K562 (cell line): ENCODE measurements around the gene RGL2. TPM values are rescaled to one million over a fixed set of nuclear protein-coding genes. Genes with fewer than 3 reads are reported as not detected.

ENCODE experiments used
- ARID3B ChIP-seq: fragments of 250-450 bp; sonication (Bioruptor Pico); IDR thresholded peaks from 2 replicates; pipeline ENCODE4 v1.4.0; 2020; ENCODE audit warnings: borderline replicate concordance
- ATF4 ChIP-seq: fragments of 450-650 bp; formaldehyde crosslinking; IDR thresholded peaks from 2 replicates; pipeline ENCODE4 v1.4.0; 2022; ENCODE audit warnings: mild to moderate bottlenecking, moderate library complexity
- CEBPB ChIP-seq: fragments of 450-650 bp; IDR thresholded peaks from 2 replicates; pipeline ENCODE4 v1.6.1; 2016; ENCODE audit warnings: missing genetic modification characterization, missing compliant biosample characterization
- KDM2B ChIP-seq: fragments of 250-450 bp; sonication (Bioruptor Pico); IDR thresholded peaks from 2 replicates; pipeline ENCODE4 v1.8.0; 2021; ENCODE audit warnings: mild to moderate bottlenecking, moderate library complexity
- MBD2 ChIP-seq: sonication (generic); IDR thresholded peaks from 2 replicates; pipeline ENCODE4 v1.6.1; 2016; ENCODE audit warnings: low read depth, borderline replicate concordance
- NCOA4 ChIP-seq: fragments of 450-650 bp; IDR thresholded peaks from 2 replicates; pipeline ENCODE4 v1.6.1; 2018; ENCODE audit warnings: mild to moderate bottlenecking; ENCODE audit not compliant: partially characterized antibody
- PCBP2 ChIP-seq: fragments of 200-400 bp; formaldehyde crosslinking; IDR thresholded peaks from 2 replicates; pipeline ENCODE4 v1.6.1; 2018; ENCODE audit warnings: low read length, low read depth, mild to moderate bottlenecking, moderate library complexity; ENCODE audit not compliant: poor library complexity, severe bottlenecking
- PTRF ChIP-seq: fragments of 450-650 bp; IDR thresholded peaks from 2 replicates; pipeline ENCODE4 v1.6.1; 2016; ENCODE audit warnings: mild to moderate bottlenecking, missing genetic modification characterization, missing compliant biosample characterization
- SFPQ ChIP-seq: fragments of 200-400 bp; formaldehyde crosslinking; IDR thresholded peaks from 2 replicates; pipeline ENCODE4 v1.6.1; 2017; ENCODE audit warnings: mild to moderate bottlenecking, low read depth, low read length, moderate library complexity
- SRSF3 ChIP-seq: fragments of 200-400 bp; formaldehyde crosslinking; IDR thresholded peaks from 2 replicates; pipeline ENCODE4 v1.6.1; 2016; ENCODE audit warnings: mild to moderate bottlenecking, low read length, moderate library complexity; ENCODE audit not compliant: insufficient read depth
- XRCC5 ChIP-seq: fragments of 200-400 bp; formaldehyde crosslinking; IDR thresholded peaks from 2 replicates; pipeline ENCODE4 v1.6.1; 2017; ENCODE audit warnings: low read depth, mild to moderate bottlenecking, low read length
- ZBTB49 ChIP-seq: sonication (generic); formaldehyde crosslinking; IDR thresholded peaks from 2 replicates; pipeline ENCODE4 v1.8.0; 2022; ENCODE audit warnings: missing genetic modification reagents, mild to moderate bottlenecking, borderline replicate concordance
- ZBTB8A ChIP-seq: fragments of 450-650 bp; IDR thresholded peaks from 2 replicates; pipeline ENCODE4 v1.6.1; 2018; ENCODE audit warnings: mild to moderate bottlenecking, moderate library complexity; ENCODE audit not compliant: partially characterized antibody
- ZKSCAN1 ChIP-seq: fragments of 150-350 bp; IDR thresholded peaks from 2 replicates; pipeline ENCODE4 v1.6.1; 2016; ENCODE audit warnings: low read depth, low read length
- ZNF121 ChIP-seq: sonication (generic); formaldehyde crosslinking; conservative IDR thresholded peaks from 2 replicates; pipeline ENCODE4 v1.8.0; 2022; ENCODE audit warnings: missing genetic modification reagents
- polyA plus RNA-seq, 8 experiments: library from polyadenylated mRNA; depleted of rRNA in 4 of 8; stranded (reverse) in 5 of 8; unstranded in 3 of 8; fragments of >200 nt; fragmentation: Nextera tagmentation in 2 of 8; fragmentation: Illumina TruSeq in 1 of 8; extraction: Ambion mirVana in 2 of 8; extraction: Trizol in 1 of 8; gene quantifications; 2 replicates each; pipeline versions ENCODE4 v1.2.1 to v1.2.3, GENCODE V29; 2011 to 2014; ENCODE audit warnings: inconsistent platforms in 1 of 8, missing spikeins in 1 of 8
- total RNA-seq, 7 experiments: library from RNA; depleted of rRNA in 6 of 7; stranded (reverse); fragments of >200 nt in 6 of 7; fragmentation: Illumina TruSeq in 2 of 7; extraction: Trizol in 2 of 7; gene quantifications; 2 replicates each; pipeline versions ENCODE4 v1.2.1 to v1.2.3, GENCODE V29; 2011 to 2021; ENCODE audit warnings: low replicate concordance in 1 of 7

The RGL2 gene
- total and polyA plus RNA-seq, 9 of the 15 experiments (the other 6 are each of a cell fraction or from before 2014, with no cell fraction given) = 1.8 to 57.1 (median 19.5) TPM

GRCh38 chr6:33271468-33272274, 27.1 kb downstream of the RGL2 start, which contains the start of the genes RPS18 and VPS52 (continued):
- no peak for TF ChIP-seq SFPQ
- TF ChIP-seq MBD2 = peak; percentile 92
- no peak for TF ChIP-seq PCBP2
- no peak; the same call in 1 of the 2 replicates for TF ChIP-seq ZKSCAN1
- TF ChIP-seq ZBTB49 (CRISPR knock-in tag) = no peak
- peak; percentile 56; the same call in 1 of the 2 replicates for TF ChIP-seq ATF4
- TF ChIP-seq KDM2B (CRISPR knock-in tag) = 0 out of 2 replicates have a peak, but pooled peaks have one; percentile 44
- no peak for TF ChIP-seq CEBPB (tag)
- no peak for TF ChIP-seq PTRF (tag)
- 0 out of 2 replicates have a peak, but pooled peaks have one; percentile 90 for TF ChIP-seq SRSF3
- no peak for TF ChIP-seq NCOA4
- TF ChIP-seq ARID3B (CRISPR knock-in tag) = no peak
- peak; percentile 47 for TF ChIP-seq XRCC5
- no peak for TF ChIP-seq ZBTB8A
- no peak; the same call in 1 of the 2 replicates for TF ChIP-seq ZNF121 (CRISPR knock-in tag)
